Endodermal cell (in vitro differentiated cells): Measurements from ENCODE around the gene GNAT2. TPM values are rescaled to one million over a fixed set of nuclear protein-coding genes. Genes with fewer than 3 reads are reported as not detected.
A peak's percentile ranks its signal among the peaks of the same experiment; 100 is the strongest.

ENCODE experiments used
- DNase-seq: peaks from one replicate; pipeline ENCODE4 v3.0.0-alpha.2; 2017
- H3K27ac ChIP-seq: 2 replicates; pipeline ENCODE4 v1.5.1; 2013; ENCODE audit warnings: mild to moderate bottlenecking, low read depth, low read length, moderate library complexity
- H3K27me3 ChIP-seq: 2 replicates; pipeline ENCODE4 v1.6.1; 2013; ENCODE audit warnings: mild to moderate bottlenecking, low read length, moderate library complexity; ENCODE audit not compliant: insufficient read depth, control insufficient read depth, poor library complexity, severe bottlenecking
- H3K36me3 ChIP-seq: 2 replicates; pipeline ENCODE4 v1.7.0; 2013; ENCODE audit warnings: mild to moderate bottlenecking, low read length, moderate library complexity; ENCODE audit not compliant: control insufficient read depth, insufficient read depth
- H3K4me1 ChIP-seq: one replicate; pipeline ENCODE4 v1.7.0; 2013; ENCODE audit warnings: low read length; ENCODE audit not compliant: control insufficient read depth, insufficient read depth
- H3K4me3 ChIP-seq: 2 replicates; pipeline ENCODE4 v1.5.1; 2013; ENCODE audit warnings: mild to moderate bottlenecking, low read length, moderate library complexity
- H3K9ac ChIP-seq: 2 replicates; pipeline ENCODE4 v1.6.1; 2013; ENCODE audit warnings: mild to moderate bottlenecking, low read length, moderate library complexity; ENCODE audit not compliant: poor library complexity, severe bottlenecking; ENCODE audit errors: extremely low read depth
- H3K9me3 ChIP-seq: 2 replicates; pipeline ENCODE4 v1.6.1; 2013; ENCODE audit warnings: mild to moderate bottlenecking, low read length, moderate library complexity; ENCODE audit not compliant: control insufficient read depth
- H3K27ac Mint-ChIP-seq: 2 replicates; pipeline ENCODE4 v1.8.0; 2020; ENCODE audit warnings: mixed read lengths
- H3K27me3 Mint-ChIP-seq: 2 replicates; pipeline ENCODE4 v1.8.0; 2021; ENCODE audit warnings: mild to moderate bottlenecking, mixed read lengths; ENCODE audit not compliant: insufficient read depth
- H3K36me3 Mint-ChIP-seq: 2 replicates; pipeline ENCODE4 v1.8.0; 2020; ENCODE audit warnings: low read depth, mixed read lengths
- H3K4me1 Mint-ChIP-seq: 2 replicates; pipeline ENCODE4 v1.8.0; 2020; ENCODE audit warnings: mixed read lengths
- H3K4me3 Mint-ChIP-seq: 2 replicates; pipeline ENCODE4 v1.8.0; 2020; ENCODE audit warnings: mild to moderate bottlenecking, moderate library complexity, mixed read lengths
- H3K9me3 Mint-ChIP-seq: 2 replicates; pipeline ENCODE4 v1.8.0; 2020; ENCODE audit warnings: mild to moderate bottlenecking, mixed read lengths
- CTCF ChIP-seq: fragments of 200-600 bp; sonication (generic); conservative IDR thresholded peaks from 2 replicates; pipeline ENCODE4 v1.5.0; 2021; ENCODE audit warnings: antibody characterized with exemption, mild to moderate bottlenecking
- WGBS, 2 experiments: methylation state at CpG; one replicate each; pipeline versions ENCODE4 v1.1.5 to v1.1.7; 2013; ENCODE audit warnings: missing lambda C conversion rate in 2 of 2, mixed read lengths in 1 of 2; ENCODE audit not compliant: insufficient coverage in 1 of 2, insufficient read length in 1 of 2; 5-methylcytosine and 5-hydroxymethylcytosine counted together
- total RNA-seq, 2 donors: library from RNA; stranded (reverse); fragmentation: NEBNext Ultra II Directional in 1 of 2; extraction: Animal tissue kit (Norgen Biotek cat#: 25700) in 1 of 2; gene quantifications; 2 replicates in 1 of 2; 3 replicates in 1 of 2; pipeline ENCODE4 v1.2.1, GENCODE V29; 2021

GNAT2 gene
- total RNA-seq, 2 donors from 2014 or later, result not detected

GRCh38 chr1:109629372-109630030 lies 10.1 kb upstream of the GNAT2 start:
- H3K9me3 ChIP-seq, result no peaks in the 10 kb centered on the region
- H3K27me3 Mint-ChIP-seq, result no peaks in the 10 kb centered on the region
- no peak overlapping the region for H3K4me3 ChIP-seq
- H3K4me3 Mint-ChIP-seq, result no peak overlapping the region
- H3K36me3 Mint-ChIP-seq, result peaks cover 35% of the 10 kb centered on the region
- H3K9me3 Mint-ChIP-seq, result no peaks in the 10 kb centered on the region
- H3K27me3 ChIP-seq, result no peaks in the 10 kb centered on the region
- H3K36me3 ChIP-seq, result peaks cover 25% of the 10 kb centered on the region
- no peak overlapping the region for H3K27ac ChIP-seq
- no peaks in the 10 kb centered on the region for H3K4me1 ChIP-seq
- no peak for DNase-seq
- no peak for TF ChIP-seq CTCF
- 82 to 85% methylated on average over 9 to 10 of the region's 10 CpGs for WGBS, 2 experiments
- no peak overlapping the region for H3K27ac Mint-ChIP-seq
- no peaks in the 10 kb centered on the region for H3K4me1 Mint-ChIP-seq
- no peak overlapping the region for H3K9ac ChIP-seq

GRCh38 chr1:109628540-109629321 lies 9.3 kb upstream of the GNAT2 start:
- peaks cover 25% of the 10 kb centered on the region for H3K36me3 ChIP-seq
- Mint-ChIP-seq H3K4me3 (no peak overlapping the region), H3K27ac (no peak overlapping the region), H3K9me3 (no peaks in the 10 kb centered on the region), H3K27me3 (no peaks in the 10 kb centered on the region), H3K4me1 (no peaks in the 10 kb centered on the region), H3K36me3 (peaks cover 35% of the 10 kb centered on the region)
- no peak for TF ChIP-seq CTCF
- H3K9ac ChIP-seq, result no peak overlapping the region
- no peak overlapping the region for H3K27ac ChIP-seq
- no peaks in the 10 kb centered on the region for H3K9me3 ChIP-seq
- no peaks in the 10 kb centered on the region for H3K27me3 ChIP-seq
- peak; percentile 39 for DNase-seq
- WGBS, 2 experiments, result 93 to 98% methylated on average over 11 to 23 of the region's 23 CpGs
- no peaks in the 10 kb centered on the region for H3K4me1 ChIP-seq
- no peak overlapping the region for H3K4me3 ChIP-seq

GRCh38 chr1:109627692-109628399 lies 8.4 kb upstream of the GNAT2 start:
- H3K36me3 Mint-ChIP-seq, result peaks cover 35% of the 10 kb centered on the region
- Histone ChIP-seq H3K9ac (no peak overlapping the region), H3K4me1 (no peaks in the 10 kb centered on the region), H3K27ac (no peak overlapping the region), H3K4me3 (no peak overlapping the region), H3K27me3 (no peaks in the 10 kb centered on the region), H3K36me3 (peaks cover 25% of the 10 kb centered on the region), H3K9me3 (no peaks in the 10 kb centered on the region)
- WGBS, 2 experiments, result 93 to 96% methylated on average over 23 of the region's 23 CpGs
- H3K4me3 Mint-ChIP-seq, result no peak overlapping the region
- H3K27ac Mint-ChIP-seq, result peak overlapping the region; percentile 66
- no peaks in the 10 kb centered on the region for H3K27me3 Mint-ChIP-seq
- no peaks in the 10 kb centered on the region for H3K4me1 Mint-ChIP-seq
- no peak for TF ChIP-seq CTCF
- DNase-seq, result peak; percentile 33
- H3K9me3 Mint-ChIP-seq, result no peaks in the 10 kb centered on the region
